ENCODE measurements around the gene RFX2. TPM values are rescaled to one million over a fixed set of nuclear protein-coding genes. Genes with fewer than 3 reads are reported as not detected.

The RFX2 gene
- total RNA-seq, 1 donor from 2014 or later, result 3.2 TPM

- Mint-ChIP-seq H3K9me3 (ENCODE audit: unreplicated experiment) (no peaks in the 10 kb centered on the region), H3K36me3 (ENCODE audit: low read depth, unreplicated experiment) (no peaks in the 10 kb centered on the region), H3K27me3 (ENCODE audit: low read depth, unreplicated experiment) (peaks cover 15% of the 10 kb centered on the region), H3K4me3 (ENCODE audit: unreplicated experiment) (no peak overlapping the region), H3K27ac (ENCODE audit: unreplicated experiment) (no peak overlapping the region), H3K4me1 (ENCODE audit: low read depth, unreplicated experiment) (no peaks in the 10 kb centered on the region)
- FAIRE-seq, result no peak
- H3K4me2 ChIP-seq (ENCODE audit: low read length), result no peak overlapping the region
- DNase-seq (ENCODE audit: low read depth), result no peak
- no peaks in the 10 kb centered on the region for H4K20me1 ChIP-seq (ENCODE audit: insufficient read depth, low read length)
- no peaks in the 10 kb centered on the region for H3K27me3 ChIP-seq (ENCODE audit: insufficient read depth, low read length)
- no peak overlapping the region for H3K27ac ChIP-seq (ENCODE audit: low read depth, low read length)
- no peak overlapping the region for H3K4me3 ChIP-seq (ENCODE audit: insufficient read depth, low read depth, low read length)
- peaks cover 4% of the 10 kb centered on the region for H3K79me2 ChIP-seq (ENCODE audit: insufficient read depth, low read length)
- peaks cover 4% of the 10 kb centered on the region for H3K4me1 ChIP-seq (ENCODE audit: insufficient read depth, low read length)
- H3K9ac ChIP-seq (ENCODE audit: low read length), result no peak overlapping the region
- no peaks in the 10 kb centered on the region for H3K36me3 ChIP-seq (ENCODE audit: insufficient read depth, low read length)
- H2AFZ ChIP-seq (ENCODE audit: low read depth, low read length), result no peak overlapping the region
- H3K9me3 ChIP-seq (ENCODE audit: insufficient read depth, low read depth, low read length), result no peaks in the 10 kb centered on the region
- TF ChIP-seq EZH2 (IDR thresholded peaks at IDR 0.05; ENCODE audit: insufficient read depth, low read length) (no peak), CTCF (IDR thresholded peaks at IDR 0.05; ENCODE audit: insufficient read depth, low read depth, low read length) (no peak)
Measured at GRCh38 chr19:6097911-6098310, 12.4 kb downstream of the RFX2 start.

GRCh38 chr19:6095760-6096159 lies 14.5 kb downstream of the RFX2 start:
- Mint-ChIP-seq H3K9me3 (ENCODE audit: unreplicated experiment) (no peaks in the 10 kb centered on the region), H3K4me3 (ENCODE audit: unreplicated experiment) (no peak overlapping the region), H3K27ac (ENCODE audit: unreplicated experiment) (no peak overlapping the region), H3K4me1 (ENCODE audit: low read depth, unreplicated experiment) (peaks cover 13% of the 10 kb centered on the region), H3K36me3 (ENCODE audit: low read depth, unreplicated experiment) (no peaks in the 10 kb centered on the region), H3K27me3 (ENCODE audit: low read depth, unreplicated experiment) (peaks cover 14% of the 10 kb centered on the region)
- H2AFZ ChIP-seq (ENCODE audit: low read depth, low read length), result no peak overlapping the region
- no peak overlapping the region for H3K4me2 ChIP-seq (ENCODE audit: low read length)
- H4K20me1 ChIP-seq (ENCODE audit: insufficient read depth, low read length), result no peaks in the 10 kb centered on the region
- H3K79me2 ChIP-seq (ENCODE audit: insufficient read depth, low read length), result no peaks in the 10 kb centered on the region
- H3K9ac ChIP-seq (ENCODE audit: low read length), result no peak overlapping the region
- DNase-seq (ENCODE audit: low read depth) (no peak), FAIRE-seq (no peak)
- no peaks in the 10 kb centered on the region for H3K27me3 ChIP-seq (ENCODE audit: insufficient read depth, low read length)
- no peaks in the 10 kb centered on the region for H3K36me3 ChIP-seq (ENCODE audit: insufficient read depth, low read length)
- H3K4me3 ChIP-seq (ENCODE audit: insufficient read depth, low read depth, low read length), result no peak overlapping the region
- H3K27ac ChIP-seq (ENCODE audit: low read depth, low read length), result no peak overlapping the region
- H3K4me1 ChIP-seq (ENCODE audit: insufficient read depth, low read length), result peaks cover 16% of the 10 kb centered on the region
- no peaks in the 10 kb centered on the region for H3K9me3 ChIP-seq (ENCODE audit: insufficient read depth, low read depth, low read length)
- TF ChIP-seq CTCF (IDR thresholded peaks at IDR 0.05; ENCODE audit: insufficient read depth, low read depth, low read length) (no peak), EZH2 (IDR thresholded peaks at IDR 0.05; ENCODE audit: insufficient read depth, low read length) (no peak)

GRCh38 chr19:6092329-6093286 lies 17.7 kb downstream of the RFX2 start:
- Mint-ChIP-seq H3K27ac (ENCODE audit: unreplicated experiment) (peak overlapping the region; percentile 53), H3K36me3 (ENCODE audit: low read depth, unreplicated experiment) (no peaks in the 10 kb centered on the region), H3K4me1 (ENCODE audit: low read depth, unreplicated experiment) (peaks cover 17% of the 10 kb centered on the region), H3K27me3 (ENCODE audit: low read depth, unreplicated experiment) (peaks cover 6% of the 10 kb centered on the region), H3K9me3 (ENCODE audit: unreplicated experiment) (no peaks in the 10 kb centered on the region), H3K4me3 (ENCODE audit: unreplicated experiment) (peak overlapping the region; percentile 15)
- no peaks in the 10 kb centered on the region for H3K36me3 ChIP-seq (ENCODE audit: insufficient read depth, low read length)
- H3K27ac ChIP-seq (ENCODE audit: low read depth, low read length), result peak overlapping the region; percentile 80
- H3K4me2 ChIP-seq (ENCODE audit: low read length), result peak overlapping the region; percentile 85
- H2AFZ ChIP-seq (ENCODE audit: low read depth, low read length), result peak overlapping the region; percentile 71
- DNase-seq (ENCODE audit: low read depth), result peak; percentile 84
- no peaks in the 10 kb centered on the region for H3K27me3 ChIP-seq (ENCODE audit: insufficient read depth, low read length)
- H3K4me1 ChIP-seq (ENCODE audit: insufficient read depth, low read length), result peaks cover 31% of the 10 kb centered on the region
- H4K20me1 ChIP-seq (ENCODE audit: insufficient read depth, low read length), result no peaks in the 10 kb centered on the region
- no peaks in the 10 kb centered on the region for H3K9me3 ChIP-seq (ENCODE audit: insufficient read depth, low read depth, low read length)
- peak overlapping the region; percentile 31 for H3K4me3 ChIP-seq (ENCODE audit: insufficient read depth, low read depth, low read length)
- TF ChIP-seq EZH2 (IDR thresholded peaks at IDR 0.05; ENCODE audit: insufficient read depth, low read length), result no peak
- no peak for TF ChIP-seq CTCF (IDR thresholded peaks at IDR 0.05; ENCODE audit: insufficient read depth, low read depth, low read length)
- H3K79me2 ChIP-seq (ENCODE audit: insufficient read depth, low read length), result no peaks in the 10 kb centered on the region
- peak overlapping the region; percentile 68 for H3K9ac ChIP-seq (ENCODE audit: low read length)
- no peak for FAIRE-seq
